ENCODE measurements around the gene SIX3. TPM values are rescaled to one million over a fixed set of nuclear protein-coding genes. Genes with fewer than 3 reads are reported as not detected.

SIX3 gene
- total RNA-seq (not detected in 2 replicates), polyA plus RNA-seq (not detected in 2 replicates), polyA minus RNA-seq (not detected in 2 replicates)
- total RNA-seq (2013): not detected

- DNase-seq (peak; percentile 81), ATAC-seq (ENCODE audit: low read depth) (peak; percentile 54)
- no peaks in the 10 kb centered on the region for H3K9me3 Mint-ChIP-seq (ENCODE audit: insufficient read depth)
- Histone ChIP-seq H3K27ac (ENCODE audit: low read length in 2 of 2) (no peak within 1 kb of the TSS), H3K9ac (ENCODE audit: low read length) (peak within 1 kb of the TSS; percentile 66), H3K4me3 (ENCODE audit: control extremely low read depth in 1 of 5, extremely low read depth in 1 of 5, insufficient read depth in 1 of 5, low read depth in 2 of 5, low read length in 4 of 5) (peak within 1 kb of the TSS in 4 of 5 experiments; percentile 43 to 76 (median 59)), H3K9me3 (ENCODE audit: control extremely low read depth in 1 of 3, control insufficient read depth in 2 of 3, insufficient read depth in 1 of 3, low read length in 2 of 3) (peaks cover 0 to 74% (median 0%) of the 10 kb centered on the region in 3 donors), H2AFZ (ENCODE audit: insufficient read depth, low read depth, low read length, poor library complexity, severe bottlenecking) (peak within 1 kb of the TSS; percentile 59), H3K79me2 (ENCODE audit: control insufficient read depth, insufficient read depth, low read length) (no peaks in the 10 kb centered on the region), H3K4me2 (replicated peaks; ENCODE audit: low read depth, low read length, poor library complexity, severe bottlenecking) (peak within 1 kb of the TSS; percentile 93), H3K4me1 (ENCODE audit: control insufficient read depth in 2 of 2, insufficient read depth in 2 of 2, low read length in 2 of 2) (peaks cover 75 to 84% of the 10 kb centered on the region in 2 donors), H4K20me1 (ENCODE audit: control insufficient read depth, insufficient read depth, low read length, poor library complexity, severe bottlenecking) (no peaks in the 10 kb centered on the region), H3K36me3 (replicated peaks in 1 of 2; ENCODE audit: control extremely low read depth in 1 of 2, control insufficient read depth in 1 of 2, extremely low read depth in 1 of 2, insufficient read depth in 2 of 2, low read length in 1 of 2) (no peaks in the 10 kb centered on the region), H3K27me3 (replicated peaks in 1 of 4; ENCODE audit: control extremely low read depth in 1 of 4, control insufficient read depth in 3 of 4, insufficient read depth in 4 of 4, low read length in 3 of 4) (peaks cover 0 to 94% (median 70%) of the 10 kb centered on the region in 4 experiments)
- ChIA-PET CTCF (no interaction called here), POLR2A (no interaction called here)
- peaks cover 68% of the 10 kb centered on the region for H3K27me3 Mint-ChIP-seq
- H3K4me3 Mint-ChIP-seq: peak within 1 kb of the TSS; percentile 84
- WGBS (ENCODE audit: insufficient coverage): 9% methylated on average over 19 of the region's 39 CpGs
- peaks cover 61% of the 10 kb centered on the region for H3K4me1 Mint-ChIP-seq
- intact Hi-C loops (cut with micrococcal nuclease): loop anchor here (5.0 kb wide), 1 partner anchor 139 kb away; no protein-coding TSS in a partner anchor
- H3K27ac Mint-ChIP-seq: peak within 1 kb of the TSS; percentile 53
- TF ChIP-seq, protein P1, sequence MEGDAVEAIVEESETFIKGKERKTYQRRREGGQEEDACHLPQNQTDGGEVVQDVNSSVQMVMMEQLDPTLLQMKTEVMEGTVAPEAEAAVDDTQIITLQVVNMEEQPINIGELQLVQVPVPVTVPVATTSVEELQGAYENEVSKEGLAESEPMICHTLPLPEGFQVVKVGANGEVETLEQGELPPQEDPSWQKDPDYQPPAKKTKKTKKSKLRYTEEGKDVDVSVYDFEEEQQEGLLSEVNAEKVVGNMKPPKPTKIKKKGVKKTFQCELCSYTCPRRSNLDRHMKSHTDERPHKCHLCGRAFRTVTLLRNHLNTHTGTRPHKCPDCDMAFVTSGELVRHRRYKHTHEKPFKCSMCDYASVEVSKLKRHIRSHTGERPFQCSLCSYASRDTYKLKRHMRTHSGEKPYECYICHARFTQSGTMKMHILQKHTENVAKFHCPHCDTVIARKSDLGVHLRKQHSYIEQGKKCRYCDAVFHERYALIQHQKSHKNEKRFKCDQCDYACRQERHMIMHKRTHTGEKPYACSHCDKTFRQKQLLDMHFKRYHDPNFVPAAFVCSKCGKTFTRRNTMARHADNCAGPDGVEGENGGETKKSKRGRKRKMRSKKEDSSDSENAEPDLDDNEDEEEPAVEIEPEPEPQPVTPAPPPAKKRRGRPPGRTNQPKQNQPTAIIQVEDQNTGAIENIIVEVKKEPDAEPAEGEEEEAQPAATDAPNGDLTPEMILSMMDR (IDR thresholded peaks at IDR 0.05): no peak
- peak; percentile 72 for TF ChIP-seq EZH2 (IDR thresholded peaks at IDR 0.05; ENCODE audit: borderline replicate concordance, insufficient read depth, low read depth, low read length, poor library complexity, severe bottlenecking)
These were observed at the start of gene SIX3 for GRCh38 chr2:44941551-44942234. SIX3 (plus strand) TSS chr2:44941702; CDS start chr2:44942105, 403 bp downstream.

DNA sequence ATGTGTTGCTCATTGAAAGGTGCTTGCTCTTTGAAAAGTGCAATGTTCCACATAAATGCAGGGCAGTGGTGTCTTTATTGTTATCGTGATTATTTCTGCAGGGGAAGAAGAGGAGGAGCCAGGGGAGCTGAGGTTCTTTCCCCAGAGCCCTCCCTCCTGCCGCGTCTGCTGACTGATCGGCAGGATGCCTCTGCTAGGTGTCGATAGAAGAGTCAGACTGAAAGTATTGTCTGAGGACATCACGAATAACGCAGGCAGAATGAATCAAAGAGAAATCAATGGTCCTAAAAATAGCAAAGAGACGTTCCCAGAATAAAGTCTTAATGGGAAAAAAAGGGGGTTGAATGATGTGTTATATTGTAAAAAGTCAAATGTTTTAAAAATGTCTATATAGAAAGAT, 47.4 kb upstream of the SIX3 start:
- peaks cover 28% of the 10 kb centered on the region for H3K27me3 Mint-ChIP-seq
- ATAC-seq (ENCODE audit: low read depth) (no peak), DNase-seq (no peak)
- H3K27me3 ChIP-seq (replicated peaks in 1 of 4; ENCODE audit: control extremely low read depth in 1 of 4, control insufficient read depth in 3 of 4, insufficient read depth in 4 of 4, low read length in 3 of 4): peaks cover 0 to 3% (median 0%) of the 10 kb centered on the region in 4 experiments
- 75% methylated on average over 8 of the region's 8 CpGs for WGBS (ENCODE audit: insufficient coverage)
- TF ChIP-seq, protein P1 (IDR thresholded peaks at IDR 0.05): no peak
- TF ChIP-seq EZH2 (IDR thresholded peaks at IDR 0.05; ENCODE audit: borderline replicate concordance, insufficient read depth, low read depth, low read length, poor library complexity, severe bottlenecking): no peak
- H3K36me3 ChIP-seq (replicated peaks in 1 of 2; ENCODE audit: control extremely low read depth in 1 of 2, control insufficient read depth in 1 of 2, extremely low read depth in 1 of 2, insufficient read depth in 2 of 2, low read length in 1 of 2): no peaks in the 10 kb centered on the region
- ChIA-PET POLR2A (no interaction called here), CTCF (no interaction called here)
- no peak overlapping the region for H3K4me3 Mint-ChIP-seq
- no peak overlapping the region for H3K9ac ChIP-seq (ENCODE audit: low read length)
- intact Hi-C loops (cut with micrococcal nuclease): no loop called here
- H3K4me1 Mint-ChIP-seq: no peaks in the 10 kb centered on the region
- no peaks in the 10 kb centered on the region for H3K79me2 ChIP-seq (ENCODE audit: control insufficient read depth, insufficient read depth, low read length)
- no peak overlapping the region for H3K4me2 ChIP-seq (replicated peaks; ENCODE audit: low read depth, low read length, poor library complexity, severe bottlenecking)
- H3K4me3 ChIP-seq (ENCODE audit: control extremely low read depth in 1 of 5, extremely low read depth in 1 of 5, insufficient read depth in 1 of 5, low read depth in 2 of 5, low read length in 4 of 5): no peak overlapping the region
- H3K4me1 ChIP-seq (ENCODE audit: control insufficient read depth in 2 of 2, insufficient read depth in 2 of 2, low read length in 2 of 2): no peaks in the 10 kb centered on the region
- H3K9me3 ChIP-seq (ENCODE audit: control extremely low read depth in 1 of 3, control insufficient read depth in 2 of 3, insufficient read depth in 1 of 3, low read length in 2 of 3): peaks cover 0 to 19% (median 12%) of the 10 kb centered on the region in 3 donors
- peaks cover 12% of the 10 kb centered on the region for H3K9me3 Mint-ChIP-seq (ENCODE audit: insufficient read depth)
- H2AFZ ChIP-seq (ENCODE audit: insufficient read depth, low read depth, low read length, poor library complexity, severe bottlenecking): no peak overlapping the region
- no peak overlapping the region for H3K27ac ChIP-seq (ENCODE audit: low read length in 2 of 2)
- H3K27ac Mint-ChIP-seq: no peak overlapping the region
- no peaks in the 10 kb centered on the region for H4K20me1 ChIP-seq (ENCODE audit: control insufficient read depth, insufficient read depth, low read length, poor library complexity, severe bottlenecking)

Data from B cell (primary cell).